Neural progenitor cell (in vitro differentiated cells): ENCODE results near the gene CHD8. TPM values are rescaled to one million over a fixed set of nuclear protein-coding genes. Genes with fewer than 3 reads are reported as not detected.

Source experiments
- DNase-seq: peaks from one replicate; pipeline ENCODE4 v3.0.0-alpha.2; 2016; ENCODE audit warnings: low spot score
- H2AFZ ChIP-seq: fragments of 200-600 bp; sonication (generic); replicated peaks from 2 replicates; pipeline ENCODE4 v1.6.1; 2016; ENCODE audit warnings: antibody characterized with exemption
- H3F3A ChIP-seq: fragments of 200-600 bp; sonication (generic); 2 replicates; pipeline ENCODE4 v1.6.1; 2016; ENCODE audit warnings: antibody characterized with exemption, low read depth
- H3K27ac ChIP-seq: fragments of 200-600 bp; sonication (generic); 2 replicates; pipeline ENCODE4 v1.5.1; 2016; ENCODE audit warnings: mild to moderate bottlenecking
- H3K27me3 ChIP-seq: fragments of 200-600 bp; sonication (generic); 2 replicates; pipeline ENCODE4 v1.6.1; 2016; ENCODE audit warnings: mild to moderate bottlenecking, moderate library complexity
- H3K36me3 ChIP-seq: fragments of 200-600 bp; sonication (generic); 2 replicates; pipeline ENCODE4 v1.5.1; 2016
- H3K4me1 ChIP-seq: fragments of 200-600 bp; sonication (generic); 2 replicates; pipeline ENCODE4 v1.6.1; 2016; ENCODE audit warnings: mixed run types
- H3K4me2 ChIP-seq: fragments of 200-600 bp; sonication (generic); 2 replicates; pipeline ENCODE4 v1.6.1; 2016
- H3K4me3 ChIP-seq: fragments of 200-600 bp; sonication (generic); 2 replicates; pipeline ENCODE4 v1.5.1; 2016
- H3K79me2 ChIP-seq: fragments of 200-600 bp; sonication (generic); 2 replicates; pipeline ENCODE4 v1.6.1; 2016; ENCODE audit warnings: low read depth
- H3K9ac ChIP-seq: fragments of 200-600 bp; sonication (generic); 2 replicates; pipeline ENCODE4 v1.6.1; 2016
- H3K9me3 ChIP-seq: fragments of 200-600 bp; sonication (generic); 2 replicates; pipeline ENCODE4 v1.5.1; 2016; ENCODE audit warnings: low read depth
- H4K20me1 ChIP-seq: fragments of 200-600 bp; sonication (generic); 2 replicates; pipeline ENCODE4 v1.6.1; 2016; ENCODE audit warnings: low read depth
- H3K27ac Mint-ChIP-seq: 3 replicates; pipeline ENCODE4 v1.8.0; 2021; ENCODE audit warnings: mixed read lengths
- H3K27me3 Mint-ChIP-seq: 2 replicates; pipeline ENCODE4 v1.8.0; 2022; ENCODE audit warnings: low read depth, mild to moderate bottlenecking, inconsistent platforms, moderate library complexity, mixed read lengths; ENCODE audit not compliant: insufficient read depth
- H3K36me3 Mint-ChIP-seq: 3 replicates; pipeline ENCODE4 v1.8.0; 2021; ENCODE audit warnings: mixed read lengths
- H3K4me1 Mint-ChIP-seq: 3 replicates; pipeline ENCODE4 v1.8.0; 2021; ENCODE audit warnings: mixed read lengths
- H3K4me3 Mint-ChIP-seq: 3 replicates; pipeline ENCODE4 v1.8.0; 2021; ENCODE audit warnings: mild to moderate bottlenecking, moderate library complexity, mixed read lengths
- H3K9me3 Mint-ChIP-seq: 3 replicates; pipeline ENCODE4 v1.8.0; 2020; ENCODE audit warnings: mixed read lengths
- EZH2 ChIP-seq: fragments of 200-600 bp; sonication (generic); IDR thresholded peaks from 2 replicates; pipeline ENCODE4 v1.6.1; 2017; ENCODE audit warnings: antibody characterized with exemption, mild to moderate bottlenecking, moderate library complexity
- EZH2phosphoT487 ChIP-seq: fragments of 200-600 bp; sonication (generic); IDR thresholded peaks from 2 replicates; pipeline ENCODE4 v1.6.1; 2017; ENCODE audit warnings: antibody characterized with exemption
- total RNA-seq: library from RNA; depleted of rRNA; stranded (reverse); fragments of >200 nt; gene quantifications from 2 replicates; pipeline ENCODE4 v1.2.3, GENCODE V29; 2015; ENCODE audit warnings: low replicate concordance
- TF ChIP-seq, protein P1 (sequence below): fragments of 200-600 bp; sonication (generic); IDR thresholded peaks from 2 replicates; pipeline ENCODE4 v1.5.1; 2017; ENCODE audit warnings: antibody characterized with exemption, mild to moderate bottlenecking

CHD8 gene
- total RNA-seq, 1 donor from 2014 or later, result 72.5 TPM

DNA sequence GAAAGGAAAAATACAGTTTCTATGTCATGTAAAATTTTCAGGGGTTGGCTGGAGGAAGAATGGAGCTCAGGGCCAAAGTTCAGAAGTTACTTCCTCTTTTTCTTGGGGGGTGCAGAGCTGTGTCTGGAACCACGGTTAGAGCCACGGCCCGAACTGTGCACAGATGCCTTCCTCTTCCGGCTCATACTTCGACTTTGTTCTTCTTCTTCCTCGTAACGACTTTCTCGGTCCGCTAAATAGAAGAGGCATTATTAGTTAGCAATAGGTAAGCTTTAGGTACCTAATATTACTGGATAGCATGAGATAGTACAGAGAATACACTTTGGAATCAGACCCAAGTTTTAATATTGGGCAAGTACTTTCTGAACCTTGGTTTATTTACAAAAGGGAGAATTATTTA is 103.3 kb downstream of the CHD8 start:
- Mint-ChIP-seq H3K4me1 (no peaks in the 10 kb centered on the region), H3K4me3 (no peak overlapping the region), H3K36me3 (peaks cover 46% of the 10 kb centered on the region), H3K27ac (no peak overlapping the region), H3K9me3 (no peaks in the 10 kb centered on the region), H3K27me3 (peaks cover 4% of the 10 kb centered on the region)
- Histone ChIP-seq H3K4me1 (no peaks in the 10 kb centered on the region), H3K4me2 (no peak overlapping the region), H3K9me3 (no peaks in the 10 kb centered on the region), H3F3A (peaks cover 47% of the 10 kb centered on the region), H3K27ac (no peak overlapping the region), H2AFZ (no peak overlapping the region), H3K27me3 (no peaks in the 10 kb centered on the region), H3K4me3 (no peak overlapping the region), H4K20me1 (peaks cover 8% of the 10 kb centered on the region), H3K79me2 (no peaks in the 10 kb centered on the region), H3K36me3 (peaks cover 37% of the 10 kb centered on the region), H3K9ac (no peak overlapping the region)
- no peak for DNase-seq
- TF ChIP-seq EZH2 (no peak), EZH2phosphoT487 (no peak)
- TF ChIP-seq, protein P1, sequence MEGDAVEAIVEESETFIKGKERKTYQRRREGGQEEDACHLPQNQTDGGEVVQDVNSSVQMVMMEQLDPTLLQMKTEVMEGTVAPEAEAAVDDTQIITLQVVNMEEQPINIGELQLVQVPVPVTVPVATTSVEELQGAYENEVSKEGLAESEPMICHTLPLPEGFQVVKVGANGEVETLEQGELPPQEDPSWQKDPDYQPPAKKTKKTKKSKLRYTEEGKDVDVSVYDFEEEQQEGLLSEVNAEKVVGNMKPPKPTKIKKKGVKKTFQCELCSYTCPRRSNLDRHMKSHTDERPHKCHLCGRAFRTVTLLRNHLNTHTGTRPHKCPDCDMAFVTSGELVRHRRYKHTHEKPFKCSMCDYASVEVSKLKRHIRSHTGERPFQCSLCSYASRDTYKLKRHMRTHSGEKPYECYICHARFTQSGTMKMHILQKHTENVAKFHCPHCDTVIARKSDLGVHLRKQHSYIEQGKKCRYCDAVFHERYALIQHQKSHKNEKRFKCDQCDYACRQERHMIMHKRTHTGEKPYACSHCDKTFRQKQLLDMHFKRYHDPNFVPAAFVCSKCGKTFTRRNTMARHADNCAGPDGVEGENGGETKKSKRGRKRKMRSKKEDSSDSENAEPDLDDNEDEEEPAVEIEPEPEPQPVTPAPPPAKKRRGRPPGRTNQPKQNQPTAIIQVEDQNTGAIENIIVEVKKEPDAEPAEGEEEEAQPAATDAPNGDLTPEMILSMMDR, result no peak

DNA sequence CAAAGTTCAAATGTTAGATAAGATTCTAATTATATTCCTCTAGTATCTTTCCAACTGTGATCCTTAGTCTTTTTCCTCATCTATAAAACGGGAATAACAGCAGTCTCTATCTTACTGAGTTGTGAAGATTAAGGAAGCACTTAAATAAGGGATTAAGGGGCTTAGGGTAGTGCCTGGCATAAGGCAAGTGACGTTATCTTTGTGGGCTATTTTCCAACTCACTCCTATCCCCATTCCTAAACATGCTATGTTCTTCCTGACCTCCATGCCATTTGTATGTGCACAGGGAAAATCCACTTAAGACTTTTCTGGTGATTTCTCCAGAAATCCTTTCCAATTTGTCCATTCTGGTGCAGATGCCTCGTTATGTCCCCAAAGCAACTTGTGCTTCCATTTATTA is 105.4 kb downstream of the CHD8 start:
- peak overlapping the region; percentile 74 for H3K27ac ChIP-seq
- peaks cover 31% of the 10 kb centered on the region for H3K36me3 Mint-ChIP-seq
- no peak overlapping the region for H2AFZ ChIP-seq

DNA sequence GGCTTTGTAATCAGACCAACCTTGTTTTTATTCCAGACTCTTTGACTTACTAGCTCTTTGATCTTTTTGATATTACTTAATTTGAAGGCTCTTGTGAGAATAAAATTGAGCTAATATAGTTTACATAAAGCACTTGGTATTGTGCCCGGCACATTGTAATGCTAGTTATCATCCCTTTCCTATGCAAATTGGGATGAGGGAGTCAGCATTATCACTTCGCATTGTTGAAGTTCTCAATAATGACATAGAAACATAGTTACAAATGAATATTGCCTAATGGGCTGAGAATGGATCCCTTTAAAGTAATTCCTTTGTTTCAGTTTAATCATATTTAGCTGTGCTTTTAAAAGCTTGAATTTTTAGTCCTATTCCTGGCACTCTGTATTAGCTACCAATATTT is 108.7 kb downstream of the CHD8 start:
- no peak overlapping the region for H2AFZ ChIP-seq
- H3K4me2 ChIP-seq, result no peak overlapping the region
- H3K9me3 ChIP-seq, result no peaks in the 10 kb centered on the region
- peaks cover 7% of the 10 kb centered on the region for H3K36me3 ChIP-seq
- no peak for DNase-seq
- no peaks in the 10 kb centered on the region for H3K4me1 Mint-ChIP-seq
- H3F3A ChIP-seq, result peaks cover 26% of the 10 kb centered on the region
- H3K4me3 Mint-ChIP-seq, result no peak overlapping the region
- TF ChIP-seq EZH2, result no peak
- TF ChIP-seq, protein P1, result no peak
- TF ChIP-seq EZH2phosphoT487, result no peak
- H3K36me3 Mint-ChIP-seq, result peaks cover 10% of the 10 kb centered on the region
- H4K20me1 ChIP-seq, result peaks cover 8% of the 10 kb centered on the region
- no peaks in the 10 kb centered on the region for H3K4me1 ChIP-seq
- no peak overlapping the region for H3K27ac Mint-ChIP-seq
- no peak overlapping the region for H3K9ac ChIP-seq
- H3K27me3 ChIP-seq, result no peaks in the 10 kb centered on the region
- H3K4me3 ChIP-seq, result no peak overlapping the region
- no peaks in the 10 kb centered on the region for H3K9me3 Mint-ChIP-seq
- no peaks in the 10 kb centered on the region for H3K79me2 ChIP-seq
- H3K27ac ChIP-seq, result no peak overlapping the region
- peaks cover 2% of the 10 kb centered on the region for H3K27me3 Mint-ChIP-seq

More for the DNA sequence above, 105.4 kb downstream of the CHD8 start:
- no peaks in the 10 kb centered on the region for H3K4me1 ChIP-seq
- H3K36me3 ChIP-seq, result peaks cover 29% of the 10 kb centered on the region
- no peak for DNase-seq
- peaks cover 47% of the 10 kb centered on the region for H3F3A ChIP-seq
- no peak overlapping the region for H3K4me3 Mint-ChIP-seq
- H3K27ac Mint-ChIP-seq, result no peak overlapping the region
- H3K27me3 ChIP-seq, result no peaks in the 10 kb centered on the region
- no peaks in the 10 kb centered on the region for H3K9me3 ChIP-seq
- H3K4me1 Mint-ChIP-seq, result no peaks in the 10 kb centered on the region
- H3K4me2 ChIP-seq, result no peak overlapping the region
- H3K79me2 ChIP-seq, result no peaks in the 10 kb centered on the region
- H3K27me3 Mint-ChIP-seq, result peaks cover 4% of the 10 kb centered on the region
- peaks cover 8% of the 10 kb centered on the region for H4K20me1 ChIP-seq
- H3K9ac ChIP-seq, result no peak overlapping the region
- TF ChIP-seq, protein P1, result no peak
- TF ChIP-seq EZH2 (no peak), EZH2phosphoT487 (no peak)
- no peak overlapping the region for H3K4me3 ChIP-seq
- no peaks in the 10 kb centered on the region for H3K9me3 Mint-ChIP-seq
